Raji (cell line): ENCODE results near the gene HMGCLL1.

Source experiments
- POLR2A ChIP-seq: IDR thresholded peaks from 2 replicates; pipeline ENCODE4 v1.6.1; 2011; ENCODE audit warnings: low read depth, low read length, control low read depth; ENCODE audit not compliant: insufficient read depth

The HMGCLL1 gene

GRCh38 chr6:55578537-55579363, at the start of gene HMGCLL1:
Gene HMGCLL1, minus strand, starts transcription at chr6:55579192. Its CDS starts 137 bp downstream, at chr6:55579055.
- TF ChIP-seq POLR2A, result no peak

- no peak for TF ChIP-seq POLR2A
Measured at GRCh38 chr6:55621993-55622392, 43.0 kb upstream of the HMGCLL1 start.

GRCh38 chr6:55621244-55621643, 42.3 kb upstream of the HMGCLL1 start:
- no peak for TF ChIP-seq POLR2A

- TF ChIP-seq POLR2A, result no peak
Measured at GRCh38 chr6:55617272-55617671, 38.3 kb upstream of the HMGCLL1 start.

GRCh38 chr6:55604021-55604420, 25.0 kb upstream of the HMGCLL1 start:
- no peak for TF ChIP-seq POLR2A

GRCh38 chr6:55601120-55601519, 22.1 kb upstream of the HMGCLL1 start:
- no peak for TF ChIP-seq POLR2A

- no peak for TF ChIP-seq POLR2A
Measured at GRCh38 chr6:55594442-55594841, 15.4 kb upstream of the HMGCLL1 start.

- no peak for TF ChIP-seq POLR2A
Measured at GRCh38 chr6:55584654-55585354, 5.8 kb upstream of the HMGCLL1 start.

GRCh38 chr6:55576811-55577210, 2.2 kb downstream of the HMGCLL1 start:
- no peak for TF ChIP-seq POLR2A

- no peak for TF ChIP-seq POLR2A
Measured at GRCh38 chr6:55574556-55574955, 4.4 kb downstream of the HMGCLL1 start.

- TF ChIP-seq POLR2A, result no peak
Measured at GRCh38 chr6:55569638-55570037, 9.4 kb downstream of the HMGCLL1 start.

- TF ChIP-seq POLR2A, result no peak
Measured at GRCh38 chr6:55568808-55569439, 10.1 kb downstream of the HMGCLL1 start.

- TF ChIP-seq POLR2A, result no peak
Measured at GRCh38 chr6:55567558-55567957, 11.4 kb downstream of the HMGCLL1 start.

- no peak for TF ChIP-seq POLR2A
Measured at GRCh38 chr6:55566036-55566710, 12.8 kb downstream of the HMGCLL1 start.

- TF ChIP-seq POLR2A, result no peak
Measured at GRCh38 chr6:55562318-55562717, 16.7 kb downstream of the HMGCLL1 start.
